KBM-7 (cell line): Measurements from ENCODE around the gene DOCK3.

ENCODE experiments used
- DNase-seq: peaks from one replicate; pipeline ENCODE4 v3.0.0-alpha.2; 2015
- in situ Hi-C: fragments of 300-500 bp; cut with MboI; formaldehyde crosslinking; loops from 2 replicates; pipeline ENCODE4 v1.14.3; 2020; ENCODE audit warnings: low sequenced_read_pairs, low pct_unique_long_range_greater_than_20kb, mixed read lengths

DOCK3 gene

GRCh38 chr3:50648944-50649343 is 25.8 kb upstream of the DOCK3 start:
- DNase-seq, result no peak

GRCh38 chr3:50649451-50649931 is 25.2 kb upstream of the DOCK3 start:
- DNase-seq, result no peak
- in situ Hi-C loops, result no loop called here

More at GRCh38 chr3:50648944-50649343, 25.8 kb upstream of the DOCK3 start:
- in situ Hi-C loops, result no loop called here

- in situ Hi-C loops, result loop anchor here (25.0 kb wide), 1 partner anchor 737 kb away; the partner anchor contains the start of genes MANF and RBM15B
Observed at GRCh38 chr3:50650018-50650417, 24.7 kb upstream of the DOCK3 start.

GRCh38 chr3:50651445-50651844 is 23.3 kb upstream of the DOCK3 start:
- no peak for DNase-seq
- in situ Hi-C loops, result loop anchor here (25.0 kb wide), 1 partner anchor 736 kb away; the partner anchor contains the start of genes MANF and RBM15B

More at GRCh38 chr3:50650018-50650417, 24.7 kb upstream of the DOCK3 start:
- no peak for DNase-seq

GRCh38 chr3:50651920-50652529 is 22.7 kb upstream of the DOCK3 start:
- in situ Hi-C loops, result loop anchor here (25.0 kb wide), 1 partner anchor 735 kb away; the partner anchor contains the start of genes MANF and RBM15B
- peak; percentile 12 for DNase-seq

- peak; percentile 74 for DNase-seq
- in situ Hi-C loops, result loop anchor here (25.0 kb wide), 1 partner anchor 735 kb away; the partner anchor contains the start of genes MANF and RBM15B
Observed at GRCh38 chr3:50652709-50653108, 22.0 kb upstream of the DOCK3 start.

GRCh38 chr3:50653937-50654595 is 20.7 kb upstream of the DOCK3 start:
- no peak for DNase-seq
- in situ Hi-C loops, result loop anchor here (25.0 kb wide), 1 partner anchor 733 kb away; the partner anchor contains the start of genes MANF and RBM15B

- in situ Hi-C loops, result loop anchor here (25.0 kb wide), 1 partner anchor 732 kb away; the partner anchor contains the start of genes MANF and RBM15B
- peak; percentile 25 for DNase-seq
Observed at GRCh38 chr3:50655009-50655830, 19.5 kb upstream of the DOCK3 start.

- DNase-seq, result no peak
- in situ Hi-C loops, result loop anchor here (25.0 kb wide), 1 partner anchor 731 kb away; the partner anchor contains the start of genes MANF and RBM15B
Observed at GRCh38 chr3:50656417-50657195, 18.1 kb upstream of the DOCK3 start.

GRCh38 chr3:50657407-50657806 is 17.3 kb upstream of the DOCK3 start:
- in situ Hi-C loops, result loop anchor here (25.0 kb wide), 1 partner anchor 730 kb away; the partner anchor contains the start of genes MANF and RBM15B

GRCh38 chr3:50657816-50658215 is 16.9 kb upstream of the DOCK3 start:
- DNase-seq, result no peak
- in situ Hi-C loops, result loop anchor here (25.0 kb wide), 1 partner anchor 729 kb away; the partner anchor contains the start of genes MANF and RBM15B

More at GRCh38 chr3:50657407-50657806, 17.3 kb upstream of the DOCK3 start:
- no peak for DNase-seq

GRCh38 chr3:50658416-50658815 is 16.3 kb upstream of the DOCK3 start:
- in situ Hi-C loops, result loop anchor here (25.0 kb wide), 1 partner anchor 729 kb away; the partner anchor contains the start of genes MANF and RBM15B
- no peak for DNase-seq

- DNase-seq, result no peak
- in situ Hi-C loops, result loop anchor here (25.0 kb wide), 1 partner anchor 728 kb away; the partner anchor contains the start of genes MANF and RBM15B
Observed at GRCh38 chr3:50658831-50659230, 15.9 kb upstream of the DOCK3 start.

GRCh38 chr3:50660386-50660785 is 14.3 kb upstream of the DOCK3 start:
- in situ Hi-C loops, result loop anchor here (25.0 kb wide), 1 partner anchor 727 kb away; the partner anchor contains the start of genes MANF and RBM15B
- DNase-seq, result no peak

GRCh38 chr3:50661321-50661837 is 13.3 kb upstream of the DOCK3 start:
- no peak for DNase-seq
- in situ Hi-C loops, result loop anchor here (25.0 kb wide), 1 partner anchor 726 kb away; the partner anchor contains the start of genes MANF and RBM15B

GRCh38 chr3:50662408-50662807 is 12.3 kb upstream of the DOCK3 start:
- DNase-seq, result no peak
- in situ Hi-C loops, result loop anchor here (25.0 kb wide), 1 partner anchor 725 kb away; the partner anchor contains the start of genes MANF and RBM15B

GRCh38 chr3:50665081-50665840 is 9.5 kb upstream of the DOCK3 start:
- peak; percentile 49 for DNase-seq

More at GRCh38 chr3:50665081-50665840, 9.5 kb upstream of the DOCK3 start:
- in situ Hi-C loops, result loop anchor here (25.0 kb wide), 1 partner anchor 722 kb away; the partner anchor contains the start of genes MANF and RBM15B
